Measurements from ENCODE around the gene AKAP12. TPM values are rescaled to one million over a fixed set of nuclear protein-coding genes. Genes with fewer than 3 reads are reported as not detected.

The AKAP12 gene, protein sequence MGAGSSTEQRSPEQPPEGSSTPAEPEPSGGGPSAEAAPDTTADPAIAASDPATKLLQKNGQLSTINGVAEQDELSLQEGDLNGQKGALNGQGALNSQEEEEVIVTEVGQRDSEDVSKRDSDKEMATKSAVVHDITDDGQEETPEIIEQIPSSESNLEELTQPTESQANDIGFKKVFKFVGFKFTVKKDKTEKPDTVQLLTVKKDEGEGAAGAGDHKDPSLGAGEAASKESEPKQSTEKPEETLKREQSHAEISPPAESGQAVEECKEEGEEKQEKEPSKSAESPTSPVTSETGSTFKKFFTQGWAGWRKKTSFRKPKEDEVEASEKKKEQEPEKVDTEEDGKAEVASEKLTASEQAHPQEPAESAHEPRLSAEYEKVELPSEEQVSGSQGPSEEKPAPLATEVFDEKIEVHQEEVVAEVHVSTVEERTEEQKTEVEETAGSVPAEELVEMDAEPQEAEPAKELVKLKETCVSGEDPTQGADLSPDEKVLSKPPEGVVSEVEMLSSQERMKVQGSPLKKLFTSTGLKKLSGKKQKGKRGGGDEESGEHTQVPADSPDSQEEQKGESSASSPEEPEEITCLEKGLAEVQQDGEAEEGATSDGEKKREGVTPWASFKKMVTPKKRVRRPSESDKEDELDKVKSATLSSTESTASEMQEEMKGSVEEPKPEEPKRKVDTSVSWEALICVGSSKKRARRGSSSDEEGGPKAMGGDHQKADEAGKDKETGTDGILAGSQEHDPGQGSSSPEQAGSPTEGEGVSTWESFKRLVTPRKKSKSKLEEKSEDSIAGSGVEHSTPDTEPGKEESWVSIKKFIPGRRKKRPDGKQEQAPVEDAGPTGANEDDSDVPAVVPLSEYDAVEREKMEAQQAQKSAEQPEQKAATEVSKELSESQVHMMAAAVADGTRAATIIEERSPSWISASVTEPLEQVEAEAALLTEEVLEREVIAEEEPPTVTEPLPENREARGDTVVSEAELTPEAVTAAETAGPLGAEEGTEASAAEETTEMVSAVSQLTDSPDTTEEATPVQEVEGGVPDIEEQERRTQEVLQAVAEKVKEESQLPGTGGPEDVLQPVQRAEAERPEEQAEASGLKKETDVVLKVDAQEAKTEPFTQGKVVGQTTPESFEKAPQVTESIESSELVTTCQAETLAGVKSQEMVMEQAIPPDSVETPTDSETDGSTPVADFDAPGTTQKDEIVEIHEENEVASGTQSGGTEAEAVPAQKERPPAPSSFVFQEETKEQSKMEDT (N-terminal part only)
- total RNA-seq = 143 and 553 TPM in 2 replicates

DNA sequence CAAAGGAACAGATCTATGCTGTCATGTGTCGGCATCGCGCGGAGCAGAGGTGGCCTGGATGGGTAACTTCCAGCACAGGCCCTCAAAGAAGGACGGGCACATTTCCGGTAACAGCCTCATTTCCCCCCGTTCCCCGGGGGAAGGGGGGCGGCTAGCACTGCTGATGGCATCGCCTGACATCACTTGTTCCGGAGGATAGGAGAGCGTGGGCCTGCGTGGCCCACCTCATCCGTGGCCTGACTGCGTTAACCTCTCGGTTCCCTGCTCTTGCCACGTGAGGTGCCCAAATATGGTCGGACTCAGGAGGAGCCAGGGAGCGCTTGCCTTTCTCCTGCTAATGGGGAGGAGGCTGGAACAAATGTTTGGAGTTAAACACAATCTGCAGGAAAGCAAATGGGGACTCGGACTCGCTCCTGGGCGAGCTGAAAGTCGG, at the start of gene AKAP12:
Gene AKAP12 (plus strand): TSS at position 365 of the 433 bp plus-strand sequence. CDS start 596 bp downstream, outside the sequence.

GRCh38 chr6:151391471-151392413, 152.0 kb downstream of the AKAP12 start, which contains the start of gene ZBTB2:
Gene ZBTB2, minus strand, starts transcription at chr6:151391559. Its CDS starts 17,922 bp downstream, at chr6:151373637.

Other genes starting within 250 kb of the AKAP12 start
- 4.4 and 10.1 TPM in 2 replicates for gene ZBTB2, start 151.6 kb downstream of the AKAP12 start, total RNA-seq
- 21.8 and 22.8 TPM in 2 replicates for gene RMND1, start 212.2 kb downstream of the AKAP12 start, total RNA-seq

All from bladder microvascular endothelial cell (primary cell).